OCI-LY7 (cell line): Measurements from ENCODE around the gene USP31. TPM values are rescaled to one million over a fixed set of nuclear protein-coding genes. Genes with fewer than 3 reads are reported as not detected.

Experiments
- BruUV-seq: library from RNA; stranded (reverse); fragments of 400-500 nt; replicated peaks from 2 replicates; lab custom pipeline; 2021; lab: Mats Ljungman, UMichigan
- CTCF ChIA-PET: fragments of 300-600 bp; sonication (Branson Sonifier 250); formaldehyde crosslinking; loops from one replicate; lab custom pipeline; 2022; ENCODE audit warnings: antibody characterized with exemption; ENCODE audit not compliant: unreplicated experiment; lab: Charles Lee
- POLR2A ChIA-PET: fragments of 300-600 bp; sonication (Branson Sonifier 250); formaldehyde crosslinking; loops from one replicate; lab custom pipeline; 2022; ENCODE audit warnings: antibody characterized with exemption; lab: Charles Lee
- DNase-seq: peaks from one replicate; pipeline ENCODE4 v3.0.0-alpha.2; 2015; ENCODE audit warnings: low spot score
- H2AFZ ChIP-seq: fragments of 200-600 bp; sonication (generic), shearing (Covaris generic); 2 replicates; pipeline ENCODE4 v1.6.1; 2014; ENCODE audit warnings: mild to moderate bottlenecking, antibody characterized with exemption, low read length, moderate library complexity
- H3K27ac ChIP-seq: fragments of 200-600 bp; sonication (generic); 2 replicates; pipeline ENCODE4 v1.5.1; 2014; ENCODE audit warnings: mixed run types, low read depth, mild to moderate bottlenecking, moderate library complexity, low read length, inconsistent platforms; ENCODE audit not compliant: poor library complexity, severe bottlenecking
- H3K36me3 ChIP-seq: fragments of 200-600 bp; sonication (generic); 2 replicates; pipeline ENCODE4 v1.6.1; 2014; ENCODE audit warnings: mild to moderate bottlenecking, antibody characterized with exemption, low read length, moderate library complexity, mixed read lengths; ENCODE audit not compliant: insufficient read depth
- H3K4me1 ChIP-seq: fragments of 200-600 bp; sonication (generic); 2 replicates; pipeline ENCODE4 v1.5.1; 2014; ENCODE audit warnings: mild to moderate bottlenecking, low read length; ENCODE audit not compliant: insufficient read depth, poor library complexity, severe bottlenecking
- H3K4me2 ChIP-seq: fragments of 200-600 bp; sonication (generic); 2 replicates; pipeline ENCODE4 v1.6.1; 2014; ENCODE audit warnings: mild to moderate bottlenecking, low read length
- H3K4me3 ChIP-seq: fragments of 200-600 bp; sonication (generic); 2 replicates; pipeline ENCODE4 v1.5.1; 2014; ENCODE audit warnings: mild to moderate bottlenecking, low read depth, low read length; ENCODE audit not compliant: poor library complexity, severe bottlenecking
- H3K79me2 ChIP-seq: fragments of 200-600 bp; sonication (generic); 2 replicates; pipeline ENCODE4 v1.6.1; 2016; ENCODE audit warnings: low read depth, mild to moderate bottlenecking, low read length, moderate library complexity, mixed read lengths; ENCODE audit not compliant: insufficient read depth
- H3K9me2 ChIP-seq: fragments of 200-600 bp; sonication (generic); 2 replicates; pipeline ENCODE4 v1.6.1; 2016; ENCODE audit warnings: mild to moderate bottlenecking, low read length, mixed read lengths; ENCODE audit not compliant: insufficient read depth
- H3K9me3 ChIP-seq: fragments of 200-600 bp; sonication (generic); 2 replicates; pipeline ENCODE4 v1.6.1; 2014; ENCODE audit warnings: mild to moderate bottlenecking, mixed run types, low read length, mixed read lengths
- H4K20me1 ChIP-seq: fragments of 200-600 bp; sonication (generic); 2 replicates; pipeline ENCODE4 v1.6.1; 2014; ENCODE audit warnings: mild to moderate bottlenecking, antibody characterized with exemption, low read length, moderate library complexity, mixed read lengths; ENCODE audit not compliant: insufficient read depth
- CTCF ChIP-seq: fragments of 200-600 bp; sonication (generic); conservative IDR thresholded peaks from 2 replicates; pipeline ENCODE4 v1.5.1; 2014; ENCODE audit warnings: mild to moderate bottlenecking, antibody characterized with exemption, low read length, moderate library complexity, mixed read lengths
- EZH2phosphoT487 ChIP-seq: fragments of 200-600 bp; sonication (generic); IDR thresholded peaks from 2 replicates; pipeline ENCODE4 v1.6.1; 2018; ENCODE audit warnings: low read depth, borderline replicate concordance, mild to moderate bottlenecking, mixed run types, antibody characterized with exemption, low read length, moderate library complexity, mixed read lengths
- intact Hi-C: fragments of 100-400 bp; cut with micrococcal nuclease; formaldehyde crosslinking; loops from one replicate; pipeline ENCODE4 v1.10.0; 2022; ENCODE audit not compliant: unreplicated experiment
- total RNA-seq, 2 experiments: library from RNA; depleted of rRNA in 1 of 2; stranded (reverse); fragments of >200 nt in 1 of 2; shearing (Covaris generic) in 1 of 2; gene quantifications; 2 replicates each; pipeline ENCODE4 v1.2.3, GENCODE V29; 2014 to 2022

The USP31 gene
- total RNA-seq, 2 experiments from 2014 or later, result 9.0 to 12.2 TPM

GRCh38 chr16:23092072-23092800 lies 57.0 kb downstream of the USP31 start:
- H3K9me2 ChIP-seq, result no peaks in the 10 kb centered on the region
- H3K4me3 ChIP-seq, result no peak overlapping the region
- no peak overlapping the region for H3K27ac ChIP-seq
- CTCF ChIA-PET, result no interaction called here
- no peak for DNase-seq
- peaks cover 17% of the 10 kb centered on the region for H3K36me3 ChIP-seq
- intact Hi-C loops, result no loop called here
- no peak overlapping the region for H3K4me2 ChIP-seq
- no peaks in the 10 kb centered on the region for H4K20me1 ChIP-seq
- H2AFZ ChIP-seq, result no peak overlapping the region
- no peaks in the 10 kb centered on the region for H3K9me3 ChIP-seq
- no TSS peak for BruUV-seq
- POLR2A ChIA-PET, result no interaction called here
- H3K4me1 ChIP-seq, result no peaks in the 10 kb centered on the region
- no peak for TF ChIP-seq EZH2phosphoT487
- no peak for TF ChIP-seq CTCF
- no peaks in the 10 kb centered on the region for H3K79me2 ChIP-seq

GRCh38 chr16:23089111-23089510 lies 60.1 kb downstream of the USP31 start:
- ChIA-PET CTCF (no interaction called here), POLR2A (no interaction called here)
- no peaks in the 10 kb centered on the region for H3K4me1 ChIP-seq
- no peak overlapping the region for H3K4me3 ChIP-seq
- TF ChIP-seq CTCF (no peak), EZH2phosphoT487 (no peak)
- no TSS peak for BruUV-seq
- no peak overlapping the region for H2AFZ ChIP-seq
- no peaks in the 10 kb centered on the region for H3K9me2 ChIP-seq
- H3K4me2 ChIP-seq, result no peak overlapping the region
- H3K79me2 ChIP-seq, result no peaks in the 10 kb centered on the region
- no peak for DNase-seq
- H3K36me3 ChIP-seq, result peaks cover 21% of the 10 kb centered on the region
- intact Hi-C loops, result loop anchor here (10.0 kb wide), 1 partner anchor 56 kb away; the partner anchor contains the start of gene USP31
- H3K27ac ChIP-seq, result no peak overlapping the region
- no peaks in the 10 kb centered on the region for H3K9me3 ChIP-seq
- H4K20me1 ChIP-seq, result no peaks in the 10 kb centered on the region

GRCh38 chr16:23088018-23088417 lies 61.2 kb downstream of the USP31 start:
- ChIA-PET POLR2A (no interaction called here), CTCF (no interaction called here)
- intact Hi-C loops, result loop anchor here (10.0 kb wide), 1 partner anchor 57 kb away; the partner anchor contains the start of gene USP31
- H3K27ac ChIP-seq, result no peak overlapping the region
- H3K4me3 ChIP-seq, result no peak overlapping the region
- no peaks in the 10 kb centered on the region for H4K20me1 ChIP-seq
- no peaks in the 10 kb centered on the region for H3K9me3 ChIP-seq
- TF ChIP-seq EZH2phosphoT487 (no peak), CTCF (no peak)
- H3K79me2 ChIP-seq, result no peaks in the 10 kb centered on the region
- no TSS peak for BruUV-seq
- no peak for DNase-seq
- H3K36me3 ChIP-seq, result peaks cover 27% of the 10 kb centered on the region
- no peaks in the 10 kb centered on the region for H3K4me1 ChIP-seq
- no peaks in the 10 kb centered on the region for H3K9me2 ChIP-seq
- H2AFZ ChIP-seq, result no peak overlapping the region
- no peak overlapping the region for H3K4me2 ChIP-seq
